GM06990 (cell line): ENCODE measurements around the gene UCK2.

Experiments used
- DNase-seq: peaks from one replicate; pipeline ENCODE4 v3.0.0-alpha.2; 2011; ENCODE audit not compliant: insufficient read length; ENCODE audit errors: extremely low read depth
- H3K27me3 ChIP-seq: replicated peaks from 2 replicates; pipeline ENCODE4 v1.6.0; 2011; ENCODE audit warnings: low read length; ENCODE audit not compliant: control insufficient read depth, insufficient read depth
- H3K36me3 ChIP-seq: 2 replicates; pipeline ENCODE4 v1.5.1; 2011; ENCODE audit warnings: low read length; ENCODE audit not compliant: control insufficient read depth, insufficient read depth
- H3K4me3 ChIP-seq: replicated peaks from 2 replicates; pipeline ENCODE4 v1.5.1; 2011; ENCODE audit warnings: low read depth, mild to moderate bottlenecking, control low read depth, low read length
- TF ChIP-seq, protein P1 (sequence below): IDR thresholded peaks from 2 replicates; pipeline ENCODE4 v1.5.1; 2011; ENCODE audit warnings: low read length, control low read depth, mild to moderate bottlenecking, inconsistent platforms; ENCODE audit not compliant: insufficient read depth, poor library complexity, severe bottlenecking

Gene UCK2

DNA sequence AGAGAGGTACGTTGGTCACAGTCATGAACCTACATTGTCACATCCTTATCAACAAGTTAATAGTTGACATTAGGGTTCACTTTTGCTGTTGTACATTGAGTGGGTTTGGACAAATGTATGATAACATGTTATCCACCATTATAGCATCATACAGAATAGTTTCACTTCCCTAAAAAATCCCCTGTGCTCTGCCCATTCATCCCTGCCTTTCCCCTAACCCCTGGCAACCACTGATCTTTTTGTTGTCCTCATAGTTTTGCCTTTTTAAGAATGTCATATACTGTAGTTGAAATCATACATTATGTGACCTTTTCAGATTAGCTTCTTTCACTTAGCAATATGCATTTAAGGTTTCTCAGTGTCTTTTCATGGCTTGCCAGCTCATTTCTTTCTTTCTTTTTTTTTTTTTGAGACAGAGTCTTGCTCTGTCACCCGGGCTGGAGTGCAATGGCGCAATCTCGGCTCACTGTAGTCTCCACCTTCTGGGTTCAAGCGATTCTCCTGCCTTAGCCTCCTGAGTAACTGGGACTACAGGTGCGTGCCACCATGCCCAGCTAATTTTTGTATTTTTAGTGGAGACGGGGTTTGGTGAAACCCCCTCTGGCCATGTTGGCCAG is 50.6 kb downstream of the UCK2 start:
- TF ChIP-seq, protein P1, sequence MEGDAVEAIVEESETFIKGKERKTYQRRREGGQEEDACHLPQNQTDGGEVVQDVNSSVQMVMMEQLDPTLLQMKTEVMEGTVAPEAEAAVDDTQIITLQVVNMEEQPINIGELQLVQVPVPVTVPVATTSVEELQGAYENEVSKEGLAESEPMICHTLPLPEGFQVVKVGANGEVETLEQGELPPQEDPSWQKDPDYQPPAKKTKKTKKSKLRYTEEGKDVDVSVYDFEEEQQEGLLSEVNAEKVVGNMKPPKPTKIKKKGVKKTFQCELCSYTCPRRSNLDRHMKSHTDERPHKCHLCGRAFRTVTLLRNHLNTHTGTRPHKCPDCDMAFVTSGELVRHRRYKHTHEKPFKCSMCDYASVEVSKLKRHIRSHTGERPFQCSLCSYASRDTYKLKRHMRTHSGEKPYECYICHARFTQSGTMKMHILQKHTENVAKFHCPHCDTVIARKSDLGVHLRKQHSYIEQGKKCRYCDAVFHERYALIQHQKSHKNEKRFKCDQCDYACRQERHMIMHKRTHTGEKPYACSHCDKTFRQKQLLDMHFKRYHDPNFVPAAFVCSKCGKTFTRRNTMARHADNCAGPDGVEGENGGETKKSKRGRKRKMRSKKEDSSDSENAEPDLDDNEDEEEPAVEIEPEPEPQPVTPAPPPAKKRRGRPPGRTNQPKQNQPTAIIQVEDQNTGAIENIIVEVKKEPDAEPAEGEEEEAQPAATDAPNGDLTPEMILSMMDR, result no peak
- H3K36me3 ChIP-seq, result no peaks in the 10 kb centered on the region
- H3K4me3 ChIP-seq, result no peak overlapping the region
- peak; percentile 66 for DNase-seq
- H3K27me3 ChIP-seq, result no peaks in the 10 kb centered on the region

DNA sequence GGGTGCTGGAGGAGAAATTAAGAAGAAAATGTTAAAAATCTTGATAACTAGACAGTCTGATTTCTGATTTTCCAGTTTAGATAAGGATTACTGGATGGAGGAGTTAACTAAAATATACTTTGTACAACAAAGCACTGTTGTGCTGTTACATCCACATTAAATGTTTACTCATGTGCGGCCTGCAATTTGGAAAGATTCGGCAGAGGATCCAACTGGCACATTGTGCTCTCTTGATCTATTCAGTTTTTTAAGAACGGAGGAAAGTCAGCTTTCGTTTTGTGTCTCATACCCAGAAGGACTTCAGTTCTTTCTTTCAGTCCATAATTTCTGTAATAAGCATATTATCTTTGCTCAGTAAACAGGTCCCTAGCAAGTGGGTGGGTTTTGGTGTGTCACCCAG is 52.5 kb downstream of the UCK2 start:
- TF ChIP-seq, protein P1, result no peak
- DNase-seq, result no peak
- Histone ChIP-seq H3K36me3 (no peaks in the 10 kb centered on the region), H3K4me3 (no peak overlapping the region), H3K27me3 (no peaks in the 10 kb centered on the region)

DNA sequence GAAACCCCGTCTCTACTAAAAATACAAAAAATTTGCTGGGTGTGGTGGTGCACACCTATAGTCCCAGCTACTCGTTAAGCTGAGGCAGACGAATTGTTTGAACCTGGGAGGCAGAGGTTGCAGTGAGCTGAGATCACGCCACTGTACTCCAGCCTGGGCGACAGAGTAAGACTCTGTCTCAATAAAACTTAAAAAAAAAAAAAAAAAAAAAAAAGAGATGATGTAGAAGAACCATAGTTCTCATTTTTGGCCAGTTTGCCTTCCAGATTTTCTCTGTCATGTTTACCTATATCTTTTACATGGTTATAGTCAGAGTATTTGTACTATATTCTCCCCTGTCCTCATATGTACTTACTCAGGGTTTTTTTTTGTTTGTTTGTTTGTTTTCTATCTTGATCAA is 53.6 kb downstream of the UCK2 start:
- Histone ChIP-seq H3K36me3 (no peaks in the 10 kb centered on the region), H3K4me3 (no peak overlapping the region), H3K27me3 (no peaks in the 10 kb centered on the region)
- TF ChIP-seq, protein P1, result no peak
- no peak for DNase-seq

DNA sequence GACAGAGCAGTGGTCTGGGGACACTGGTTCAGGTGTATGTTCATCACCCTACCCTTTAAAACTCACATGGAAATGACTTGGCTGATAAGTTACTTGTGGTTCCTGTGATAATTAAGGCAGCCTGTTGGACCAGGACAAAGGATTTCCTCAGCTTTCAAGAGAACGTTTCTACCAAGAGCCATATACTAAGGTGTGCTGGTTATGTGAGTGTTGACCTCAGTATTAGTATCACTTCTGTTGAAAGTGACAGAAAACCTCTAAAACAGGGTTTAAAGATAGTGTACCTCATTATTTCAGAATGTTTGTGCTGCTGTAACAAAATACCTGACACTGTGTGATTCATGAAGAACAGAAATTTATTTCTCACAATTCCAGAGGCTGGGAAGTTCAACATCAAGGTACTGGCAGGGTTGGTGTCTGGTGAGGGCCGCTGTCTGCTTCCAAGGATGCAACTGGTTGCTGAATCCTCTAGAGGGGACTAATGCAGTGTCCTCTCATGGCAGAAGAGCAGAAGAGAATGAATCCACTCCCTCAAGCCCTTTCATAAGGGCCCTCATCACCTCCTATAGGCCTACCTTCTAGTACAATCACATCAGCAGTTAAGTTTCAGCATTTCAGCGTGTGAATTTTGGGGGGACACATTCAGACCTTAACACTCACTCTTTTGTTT is 54.9 kb downstream of the UCK2 start:
- Histone ChIP-seq H3K36me3 (no peaks in the 10 kb centered on the region), H3K27me3 (no peaks in the 10 kb centered on the region), H3K4me3 (no peak overlapping the region)
- no peak for DNase-seq
- TF ChIP-seq, protein P1, result peak; percentile 4

DNA sequence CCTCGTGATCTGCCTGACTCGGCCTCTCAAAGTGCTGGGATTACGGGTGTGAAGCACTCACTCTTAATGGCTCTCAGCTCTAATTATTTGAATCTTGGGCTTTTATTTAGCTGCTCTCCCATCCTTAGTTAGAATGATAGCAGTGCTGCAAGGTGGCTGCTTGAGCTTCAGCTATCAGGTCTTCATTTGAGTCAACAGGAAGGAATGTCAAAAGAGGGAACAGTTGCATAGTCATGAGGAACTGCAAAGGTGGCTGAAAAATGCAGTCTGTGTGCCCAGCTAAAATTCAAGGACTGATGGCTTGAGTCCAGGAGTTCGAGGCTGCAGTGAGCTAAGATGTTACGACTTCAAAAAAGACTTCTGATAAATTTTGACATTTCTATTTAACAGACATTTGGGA is 55.6 kb downstream of the UCK2 start:
- TF ChIP-seq, protein P1, result no peak
- DNase-seq, result no peak
- Histone ChIP-seq H3K36me3 (no peaks in the 10 kb centered on the region), H3K27me3 (no peaks in the 10 kb centered on the region), H3K4me3 (no peak overlapping the region)
